ENCODE measurements around the gene IRAG1.

DNA sequence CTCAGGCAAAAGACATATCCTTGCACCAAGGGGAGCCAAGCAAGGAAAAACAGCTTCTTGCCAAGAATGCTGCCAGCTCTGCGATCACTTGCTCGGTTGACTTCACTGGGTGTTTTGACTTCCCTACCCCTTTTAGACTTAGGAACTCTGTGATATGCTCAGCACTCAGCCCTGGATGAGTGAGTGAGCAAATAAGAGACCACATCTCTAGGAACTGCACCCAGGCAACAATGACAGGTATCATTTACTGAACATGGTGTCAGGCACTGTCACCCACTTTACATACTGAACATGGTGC is 3.7 kb upstream of the IRAG1 start:
- TF ChIP-seq, protein P1, sequence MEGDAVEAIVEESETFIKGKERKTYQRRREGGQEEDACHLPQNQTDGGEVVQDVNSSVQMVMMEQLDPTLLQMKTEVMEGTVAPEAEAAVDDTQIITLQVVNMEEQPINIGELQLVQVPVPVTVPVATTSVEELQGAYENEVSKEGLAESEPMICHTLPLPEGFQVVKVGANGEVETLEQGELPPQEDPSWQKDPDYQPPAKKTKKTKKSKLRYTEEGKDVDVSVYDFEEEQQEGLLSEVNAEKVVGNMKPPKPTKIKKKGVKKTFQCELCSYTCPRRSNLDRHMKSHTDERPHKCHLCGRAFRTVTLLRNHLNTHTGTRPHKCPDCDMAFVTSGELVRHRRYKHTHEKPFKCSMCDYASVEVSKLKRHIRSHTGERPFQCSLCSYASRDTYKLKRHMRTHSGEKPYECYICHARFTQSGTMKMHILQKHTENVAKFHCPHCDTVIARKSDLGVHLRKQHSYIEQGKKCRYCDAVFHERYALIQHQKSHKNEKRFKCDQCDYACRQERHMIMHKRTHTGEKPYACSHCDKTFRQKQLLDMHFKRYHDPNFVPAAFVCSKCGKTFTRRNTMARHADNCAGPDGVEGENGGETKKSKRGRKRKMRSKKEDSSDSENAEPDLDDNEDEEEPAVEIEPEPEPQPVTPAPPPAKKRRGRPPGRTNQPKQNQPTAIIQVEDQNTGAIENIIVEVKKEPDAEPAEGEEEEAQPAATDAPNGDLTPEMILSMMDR (IDR thresholded peaks at IDR 0.05) = no peak
- no peak for TF ChIP-seq POLR2A (IDR thresholded peaks at IDR 0.05)
